T-helper 2 cell (primary cell): Measurements from ENCODE around the gene SERPINB6.
"Not testable (repeated sequence)": the region's sequence is repeated elsewhere in the genome, so short reads cannot be mapped to it uniquely, and the experiment has no call there.

Experiments
- DNase-seq, 5 experiments: peaks; one replicate each; pipeline versions ENCODE4 v3.0.0 to v3.0.0-alpha.2; 2012 to 2022

The SERPINB6 gene

DNA sequence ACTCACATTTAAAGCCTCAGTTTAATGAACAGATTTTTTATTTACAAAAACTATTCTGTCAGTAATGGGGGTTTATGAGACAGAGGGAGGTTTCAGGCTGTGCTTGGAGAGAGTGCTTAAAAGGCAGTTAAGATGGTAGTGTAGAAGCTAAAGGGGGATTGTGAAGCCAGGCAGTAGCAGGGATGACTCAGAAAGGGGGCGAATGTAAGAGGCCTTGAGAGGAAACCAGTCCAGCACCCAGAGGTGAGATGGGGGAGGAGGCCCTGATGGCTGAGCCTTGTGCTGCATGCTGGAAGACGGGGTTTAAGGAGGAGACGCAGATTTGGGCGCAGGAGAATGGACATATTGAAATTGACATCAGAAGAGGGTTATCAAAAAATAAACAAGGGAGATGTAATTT, 61.6 kb downstream of the SERPINB6 start:
- DNase-seq, result no peak

DNA sequence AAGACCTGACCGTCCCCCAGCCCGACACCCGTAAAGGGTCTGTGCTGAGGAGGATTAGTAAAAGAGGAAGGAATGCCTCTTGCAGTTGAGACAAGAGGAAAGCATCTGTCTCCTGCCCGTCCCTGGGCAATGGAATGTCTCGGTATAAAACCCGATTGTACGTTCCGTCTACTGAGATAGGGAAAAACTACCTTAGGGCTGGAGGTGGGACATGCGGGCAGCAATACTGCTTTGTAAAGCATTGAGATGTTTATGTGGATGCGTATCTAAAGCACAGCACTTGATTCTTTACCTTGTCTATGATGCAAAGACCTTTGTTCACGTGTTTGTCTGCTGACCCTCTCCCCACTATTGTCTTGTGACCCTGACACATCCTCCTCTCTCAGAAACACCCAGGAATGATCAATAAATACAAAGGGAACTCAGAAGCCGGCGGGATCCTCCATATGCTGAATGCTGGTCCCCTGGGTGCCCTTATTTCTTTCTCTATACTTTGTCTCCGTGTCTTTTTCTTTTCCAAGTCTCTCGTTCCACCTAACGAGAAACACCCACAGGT, 62.2 kb downstream of the SERPINB6 start:
- DNase-seq, result not testable (repeated sequence)

DNA sequence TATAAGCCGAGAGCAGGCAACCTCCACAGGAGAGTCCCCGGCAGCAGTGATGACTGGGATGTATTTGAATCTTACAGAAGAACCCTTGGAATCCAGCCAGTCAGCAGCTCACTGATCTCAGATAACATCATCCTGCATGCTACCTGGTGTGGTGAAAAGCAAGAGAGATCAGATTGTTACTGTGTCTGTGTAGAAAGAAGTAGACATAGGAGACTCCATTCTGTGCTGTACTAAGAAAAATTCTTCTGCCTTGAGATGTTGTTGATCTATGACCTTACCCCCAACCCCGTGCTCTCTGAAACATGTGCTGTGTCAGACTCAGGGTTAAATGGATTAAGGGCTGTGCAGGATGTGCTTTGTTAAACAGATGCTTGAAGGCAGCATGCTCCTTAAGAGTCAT, 62.9 kb downstream of the SERPINB6 start:
- peak in 1 of 5 experiments; percentile 62 for DNase-seq

DNA sequence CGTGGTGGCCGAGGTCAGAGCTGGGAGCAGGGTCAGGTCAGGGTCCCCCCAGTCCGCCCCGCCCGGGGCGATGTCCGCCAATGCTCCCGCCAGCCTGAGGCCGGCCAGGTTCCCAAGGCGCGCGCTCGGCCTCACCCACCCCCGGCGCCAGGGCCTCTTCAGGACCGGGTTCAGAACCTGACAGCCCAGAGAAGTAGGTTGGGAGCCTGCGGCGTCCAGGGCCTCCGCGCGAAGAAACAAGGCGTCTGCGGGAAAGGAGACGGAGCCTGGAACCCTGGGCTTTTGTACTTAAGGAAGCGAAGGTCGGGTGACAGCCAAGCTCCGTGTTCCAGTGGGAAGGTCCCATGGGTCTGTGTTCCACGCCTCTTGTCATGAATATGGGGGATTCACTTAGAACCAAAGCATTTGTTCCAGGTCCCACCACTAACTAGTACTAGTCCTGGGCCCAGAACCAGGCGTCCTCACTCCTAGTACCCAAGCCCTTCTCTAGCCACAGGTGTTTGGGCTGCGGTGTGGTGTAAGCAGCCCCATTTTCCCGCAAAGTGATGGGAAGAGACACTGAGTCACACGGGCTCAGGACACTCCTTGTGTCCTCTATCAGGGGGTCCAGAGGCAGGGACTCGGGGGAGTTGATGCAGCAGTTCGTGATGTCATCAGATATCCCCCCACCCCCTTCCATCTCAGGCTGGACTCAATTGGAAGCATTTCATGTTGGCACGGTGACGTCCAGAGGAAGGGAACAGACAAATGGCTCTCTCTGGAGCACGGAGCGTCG, 67.8 kb downstream of the SERPINB6 start:
- not testable (repeated sequence) for DNase-seq

DNA sequence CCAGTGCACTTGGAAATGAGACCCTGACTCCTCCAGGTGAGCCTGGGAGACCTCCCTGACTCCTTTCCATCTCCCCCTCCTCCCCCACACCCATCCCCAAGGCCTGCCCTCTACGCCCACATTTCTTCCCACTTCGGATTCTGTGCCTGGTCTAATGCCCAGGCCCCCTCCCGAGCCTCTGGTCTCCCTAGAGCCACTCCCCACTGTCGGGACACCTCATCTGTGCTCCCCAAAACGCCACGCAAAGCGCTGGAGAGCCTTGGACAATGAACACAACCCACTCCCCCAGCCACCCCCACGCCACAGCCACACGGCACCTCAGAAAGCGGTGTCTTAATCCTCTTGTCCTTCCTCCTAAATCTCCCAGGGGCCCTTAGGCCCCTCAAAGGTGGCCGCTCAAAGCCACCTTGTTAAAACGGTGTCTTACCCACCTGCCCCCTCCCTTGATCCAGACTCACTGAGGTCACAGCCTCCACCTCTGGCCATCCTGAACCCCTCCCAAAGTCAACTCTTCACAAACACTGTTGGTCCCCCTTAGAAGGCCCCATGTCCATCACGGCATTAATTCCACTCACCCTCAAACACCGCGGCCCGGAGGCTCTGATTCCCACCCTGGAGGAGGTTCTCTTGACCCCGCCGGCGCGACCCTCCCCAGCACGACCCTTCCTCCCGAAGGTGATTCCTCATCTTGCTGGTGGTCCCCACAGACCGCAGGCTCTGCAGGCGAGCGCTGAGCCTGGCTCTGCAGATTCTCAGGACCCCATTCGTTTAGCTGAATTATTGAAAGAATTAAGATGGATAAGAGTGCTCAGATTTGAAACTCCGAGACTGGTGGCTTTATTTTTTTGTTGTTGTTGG, 69.5 kb downstream of the SERPINB6 start:
- DNase-seq, result not testable (repeated sequence)

DNA sequence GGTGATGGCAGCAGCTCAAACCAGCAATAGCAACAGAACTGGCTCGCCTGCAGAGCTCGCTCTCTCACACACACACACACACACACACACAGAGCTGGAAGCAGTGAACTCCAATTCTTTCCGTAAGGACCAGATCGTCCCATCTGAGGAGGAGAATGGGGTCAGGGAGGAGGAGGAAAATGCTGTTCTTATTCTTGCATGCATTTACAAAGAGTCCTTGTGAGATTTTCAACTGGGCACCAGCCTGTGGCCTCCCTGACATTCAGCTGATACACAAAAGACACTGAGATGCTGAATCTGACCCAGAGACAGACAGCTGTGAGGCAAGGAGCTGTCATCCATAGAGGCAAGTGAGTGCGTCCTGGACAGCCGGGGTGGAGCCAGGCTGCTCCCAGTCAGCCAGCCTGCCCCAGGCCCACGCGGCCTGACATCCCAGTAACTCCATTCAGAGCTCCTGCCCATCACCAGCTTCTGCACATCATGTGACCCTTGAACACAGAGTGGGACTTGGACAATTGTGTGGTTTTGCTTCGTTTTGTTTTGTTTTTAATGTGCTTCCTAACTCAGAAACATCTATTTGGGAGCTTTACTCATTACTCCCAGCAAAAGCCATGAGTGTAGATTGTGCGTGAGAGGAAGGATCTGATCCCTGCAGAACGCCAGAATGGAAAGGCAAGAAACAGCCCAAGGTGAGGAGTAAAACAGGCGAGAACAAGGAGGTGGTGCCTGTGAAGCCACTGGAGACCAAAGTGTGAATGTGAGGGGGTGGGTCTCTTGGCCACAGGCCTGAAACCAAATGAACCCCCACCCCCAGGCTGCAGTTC, 70.3 kb downstream of the SERPINB6 start:
- DNase-seq, result peak in 1 of 5 experiments; percentile 44

DNA sequence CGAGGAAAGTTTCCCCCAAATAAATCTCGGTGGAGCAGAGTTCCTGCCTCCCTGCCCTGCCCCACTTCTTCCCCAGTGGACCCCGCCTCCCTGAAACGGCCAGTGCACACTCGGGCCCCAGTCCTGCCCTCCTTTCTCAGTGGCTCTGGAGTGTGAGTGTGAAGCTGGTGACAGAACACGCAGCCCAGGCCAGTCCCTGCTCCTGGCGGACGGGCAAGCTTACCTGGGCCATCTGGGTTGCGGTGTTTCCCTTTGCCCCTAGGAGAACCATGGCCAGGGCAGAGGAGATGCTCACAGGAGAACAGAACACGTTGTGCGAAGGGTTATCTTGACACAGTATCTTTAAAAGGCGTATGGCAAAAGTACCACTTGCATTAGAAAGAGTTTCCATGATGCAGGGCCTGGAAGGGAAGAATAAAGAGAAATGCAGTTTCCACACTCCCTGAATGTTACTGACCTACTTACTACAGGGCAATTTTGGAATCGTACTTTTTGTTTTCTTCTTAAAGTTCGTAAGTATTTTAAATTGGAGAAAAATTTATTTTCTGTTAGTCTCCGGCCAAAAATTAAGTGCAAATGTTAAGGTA, 71.1 kb downstream of the SERPINB6 start:
- DNase-seq, result peak in 1 of 5 experiments; percentile 40

DNA sequence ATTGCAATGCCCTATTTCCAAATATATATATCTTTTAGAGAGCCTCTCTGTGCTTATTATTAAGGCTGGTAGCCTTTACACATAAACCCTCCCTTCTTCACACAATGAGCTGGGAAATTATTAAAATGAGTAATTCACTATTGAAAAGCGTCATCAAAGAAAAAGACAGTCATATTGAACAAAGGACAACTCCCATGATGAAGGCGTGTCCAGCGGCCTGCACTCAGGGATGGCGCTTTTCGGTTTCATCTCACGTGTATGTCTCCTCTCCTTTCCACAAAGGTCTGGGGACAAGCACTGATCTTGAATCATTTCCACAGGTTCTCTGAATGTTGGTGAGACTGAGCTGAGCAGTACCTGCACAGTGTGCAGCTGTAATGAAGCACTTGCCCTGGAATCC, 71.8 kb downstream of the SERPINB6 start:
- peak in 2 of 5 experiments; percentile 45 to 78 for DNase-seq
